Gastroesophageal sphincter (tissue), 3 donors: ENCODE measurements around the gene TULP4.

Experiments used
- EP300 ChIP-seq: sonication (generic); formaldehyde crosslinking; IDR thresholded peaks from one replicate; pipeline ENCODE4 v1.6.1; 2017; ENCODE audit warnings: antibody characterized with exemption, mild to moderate bottlenecking
- POLR2A ChIP-seq, 2 donors: fragments of 450-650 bp; IDR thresholded peaks; one replicate each; pipeline ENCODE4 v1.6.1; 2017; ENCODE audit warnings: antibody characterized with exemption in 2 of 2, mild to moderate bottlenecking in 2 of 2, moderate library complexity in 1 of 2
- POLR2AphosphoS5 ChIP-seq: sonication (generic); formaldehyde crosslinking; IDR thresholded peaks from one replicate; pipeline ENCODE4 v1.6.1; 2017; ENCODE audit warnings: antibody characterized with exemption
- TF ChIP-seq, protein P1 (sequence below), 4 experiments: fragments of 200-600 bp in 2 of 4; fragments of 450-650 bp in 2 of 4; sonication (generic) in 1 of 4; IDR thresholded peaks; one replicate each; pipeline ENCODE4 v1.5.1; 2017 to 2019; ENCODE audit warnings: antibody characterized with exemption in 4 of 4, mild to moderate bottlenecking in 2 of 4, moderate library complexity in 2 of 4

DNA sequence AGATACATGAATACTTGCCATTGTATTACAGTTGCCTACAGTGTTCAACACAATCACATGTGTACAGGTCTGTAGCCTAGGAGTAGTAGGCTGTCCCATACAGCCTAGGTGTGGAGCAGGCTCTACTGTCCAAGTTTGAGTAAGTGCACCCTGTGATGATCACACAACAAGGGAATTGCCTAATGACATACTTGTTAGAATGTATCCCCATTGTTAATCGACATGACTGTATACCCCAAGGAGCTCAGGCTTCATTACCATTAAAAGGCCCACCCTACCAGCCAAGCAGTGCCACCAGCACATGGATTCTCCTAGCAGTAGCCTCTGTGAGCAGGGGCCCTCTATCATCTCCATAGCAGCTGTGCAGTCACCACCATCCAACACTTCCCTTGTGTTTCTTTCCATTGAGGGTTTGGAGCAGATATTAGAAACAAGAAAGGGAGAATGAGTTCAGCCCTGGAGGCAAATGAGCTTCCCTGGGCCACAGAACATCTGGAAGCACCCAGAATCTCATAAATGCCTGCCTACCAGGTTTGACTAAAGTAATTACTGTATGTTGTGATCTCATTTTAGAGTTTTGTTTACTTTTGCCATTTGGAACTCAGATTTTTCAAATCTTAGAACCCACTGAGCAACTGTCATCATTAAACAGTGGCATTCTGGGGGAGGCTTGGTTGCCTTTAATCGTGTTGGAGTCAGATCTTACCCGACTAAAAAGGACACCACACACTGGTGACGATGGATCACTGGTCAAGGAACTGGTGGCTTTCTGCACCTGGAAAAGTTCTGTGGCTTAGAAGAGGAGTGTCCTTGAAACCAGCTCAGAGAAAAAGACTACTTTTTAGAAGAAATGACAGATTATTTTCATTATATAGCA, 104.9 kb downstream of the TULP4 start:
- TF ChIP-seq, protein P1, sequence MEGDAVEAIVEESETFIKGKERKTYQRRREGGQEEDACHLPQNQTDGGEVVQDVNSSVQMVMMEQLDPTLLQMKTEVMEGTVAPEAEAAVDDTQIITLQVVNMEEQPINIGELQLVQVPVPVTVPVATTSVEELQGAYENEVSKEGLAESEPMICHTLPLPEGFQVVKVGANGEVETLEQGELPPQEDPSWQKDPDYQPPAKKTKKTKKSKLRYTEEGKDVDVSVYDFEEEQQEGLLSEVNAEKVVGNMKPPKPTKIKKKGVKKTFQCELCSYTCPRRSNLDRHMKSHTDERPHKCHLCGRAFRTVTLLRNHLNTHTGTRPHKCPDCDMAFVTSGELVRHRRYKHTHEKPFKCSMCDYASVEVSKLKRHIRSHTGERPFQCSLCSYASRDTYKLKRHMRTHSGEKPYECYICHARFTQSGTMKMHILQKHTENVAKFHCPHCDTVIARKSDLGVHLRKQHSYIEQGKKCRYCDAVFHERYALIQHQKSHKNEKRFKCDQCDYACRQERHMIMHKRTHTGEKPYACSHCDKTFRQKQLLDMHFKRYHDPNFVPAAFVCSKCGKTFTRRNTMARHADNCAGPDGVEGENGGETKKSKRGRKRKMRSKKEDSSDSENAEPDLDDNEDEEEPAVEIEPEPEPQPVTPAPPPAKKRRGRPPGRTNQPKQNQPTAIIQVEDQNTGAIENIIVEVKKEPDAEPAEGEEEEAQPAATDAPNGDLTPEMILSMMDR (IDR thresholded peaks at IDR 0.05): no peak
- TF ChIP-seq POLR2AphosphoS5: no peak
- no peak for TF ChIP-seq EP300
- TF ChIP-seq POLR2A (IDR thresholded peaks at IDR 0.05): no peak
